Measurements from ENCODE around the gene C15orf61. TPM values are rescaled to one million over a fixed set of nuclear protein-coding genes. Genes with fewer than 3 reads are reported as not detected.

The C15orf61 gene
- total RNA-seq, 3 donors from 2014 or later (not counting 1 experiment from before 2014, with no cell fraction given) = 8.7 to 16.4 (median 12.6) TPM

DNA sequence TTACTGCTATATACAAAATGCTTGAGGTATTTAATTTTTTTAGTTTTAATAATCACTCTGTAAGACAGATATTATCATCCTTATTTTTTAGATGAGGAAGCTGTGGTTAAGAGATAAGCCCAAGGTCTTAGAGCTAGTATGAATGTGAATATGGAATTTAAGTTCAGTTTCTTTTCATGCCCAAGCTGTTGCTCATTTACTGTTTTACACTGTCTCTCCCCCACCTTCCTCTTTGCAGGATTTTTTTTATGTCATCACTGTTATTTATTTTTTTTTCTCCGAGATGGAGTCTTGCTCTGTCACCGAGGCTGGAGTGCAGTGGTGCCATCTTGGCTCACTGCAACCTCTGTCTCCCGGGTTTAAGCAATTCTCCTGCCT is 44.0 kb downstream of the C15orf61 start:
- peak in 2 of 3 donors; percentile 35 to 65 for ATAC-seq
- Histone ChIP-seq H3K4me3 (ENCODE audit: low read length) (no peak overlapping the region), H3K27me3 (ENCODE audit: control insufficient read depth, insufficient read depth, low read length) (no peaks in the 10 kb centered on the region), H3K36me3 (ENCODE audit: control insufficient read depth, insufficient read depth, low read length) (peaks cover 5% of the 10 kb centered on the region), H3K9me3 (ENCODE audit: control insufficient read depth, insufficient read depth, low read length) (no peaks in the 10 kb centered on the region), H3K27ac (ENCODE audit: low read length) (no peak overlapping the region), H3K4me1 (ENCODE audit: control insufficient read depth, insufficient read depth, low read length) (peaks cover 4% of the 10 kb centered on the region)
- TF ChIP-seq, protein P1, sequence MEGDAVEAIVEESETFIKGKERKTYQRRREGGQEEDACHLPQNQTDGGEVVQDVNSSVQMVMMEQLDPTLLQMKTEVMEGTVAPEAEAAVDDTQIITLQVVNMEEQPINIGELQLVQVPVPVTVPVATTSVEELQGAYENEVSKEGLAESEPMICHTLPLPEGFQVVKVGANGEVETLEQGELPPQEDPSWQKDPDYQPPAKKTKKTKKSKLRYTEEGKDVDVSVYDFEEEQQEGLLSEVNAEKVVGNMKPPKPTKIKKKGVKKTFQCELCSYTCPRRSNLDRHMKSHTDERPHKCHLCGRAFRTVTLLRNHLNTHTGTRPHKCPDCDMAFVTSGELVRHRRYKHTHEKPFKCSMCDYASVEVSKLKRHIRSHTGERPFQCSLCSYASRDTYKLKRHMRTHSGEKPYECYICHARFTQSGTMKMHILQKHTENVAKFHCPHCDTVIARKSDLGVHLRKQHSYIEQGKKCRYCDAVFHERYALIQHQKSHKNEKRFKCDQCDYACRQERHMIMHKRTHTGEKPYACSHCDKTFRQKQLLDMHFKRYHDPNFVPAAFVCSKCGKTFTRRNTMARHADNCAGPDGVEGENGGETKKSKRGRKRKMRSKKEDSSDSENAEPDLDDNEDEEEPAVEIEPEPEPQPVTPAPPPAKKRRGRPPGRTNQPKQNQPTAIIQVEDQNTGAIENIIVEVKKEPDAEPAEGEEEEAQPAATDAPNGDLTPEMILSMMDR (IDR thresholded peaks at IDR 0.05) = no peak
- Mint-ChIP-seq H3K27me3 (ENCODE audit: low read depth in 2 of 2) (no peaks in the 10 kb centered on the region), H3K27ac (peak overlapping the region; percentile 13 to 37), H3K36me3 (peaks cover under 1% of the 10 kb centered on the region), H3K4me1 (peaks cover 6 to 20% of the 10 kb centered on the region in 2 donors), H3K9me3 (no peaks in the 10 kb centered on the region), H3K4me3 (no peak overlapping the region)
- DNase-seq = no peak
- intact Hi-C loops (cut with micrococcal nuclease) = no loop called here
- 40% methylated on average over 3 of the region's 3 CpGs for WGBS (ENCODE audit: insufficient coverage)

DNA sequence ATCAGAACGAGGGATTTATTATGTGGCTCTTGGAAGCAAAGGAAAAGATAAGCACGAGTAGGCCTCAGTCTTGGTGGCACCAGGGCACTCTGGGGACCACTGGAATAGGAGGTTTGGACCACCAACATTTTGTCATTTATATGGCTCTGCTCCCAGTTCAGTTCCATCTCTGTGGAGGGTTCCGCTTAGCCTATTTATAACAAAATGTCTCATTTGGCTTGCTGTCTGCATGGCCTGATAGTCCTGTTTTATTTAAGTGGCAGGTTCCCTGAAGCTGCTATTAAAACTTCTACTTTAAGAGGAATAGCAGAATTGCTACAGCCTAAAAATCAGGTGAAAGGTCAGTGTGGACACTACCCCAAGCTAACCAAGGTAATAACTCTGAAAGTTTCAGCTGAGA is 48.7 kb downstream of the C15orf61 start:
- ATAC-seq (no peak), DNase-seq (no peak)
- Histone ChIP-seq H3K36me3 (ENCODE audit: control insufficient read depth, insufficient read depth, low read length) (peaks cover 8% of the 10 kb centered on the region), H3K27me3 (ENCODE audit: control insufficient read depth, insufficient read depth, low read length) (no peaks in the 10 kb centered on the region), H3K27ac (ENCODE audit: low read length) (no peak overlapping the region), H3K4me1 (ENCODE audit: control insufficient read depth, insufficient read depth, low read length) (peaks cover 4% of the 10 kb centered on the region), H3K9me3 (ENCODE audit: control insufficient read depth, insufficient read depth, low read length) (no peaks in the 10 kb centered on the region), H3K4me3 (ENCODE audit: low read length) (no peak overlapping the region)
- Mint-ChIP-seq H3K4me3 (no peak overlapping the region), H3K27me3 (ENCODE audit: low read depth in 2 of 2) (no peaks in the 10 kb centered on the region), H3K4me1 (peaks cover 0 to 6% of the 10 kb centered on the region in 2 donors), H3K9me3 (no peaks in the 10 kb centered on the region), H3K36me3 (no peaks in the 10 kb centered on the region), H3K27ac (no peak overlapping the region)
- intact Hi-C loops (cut with micrococcal nuclease) = no loop called here
- 97% methylated on average over 3 of the region's 3 CpGs for WGBS (ENCODE audit: insufficient coverage)
- TF ChIP-seq, protein P1 (IDR thresholded peaks at IDR 0.05) = no peak

DNA sequence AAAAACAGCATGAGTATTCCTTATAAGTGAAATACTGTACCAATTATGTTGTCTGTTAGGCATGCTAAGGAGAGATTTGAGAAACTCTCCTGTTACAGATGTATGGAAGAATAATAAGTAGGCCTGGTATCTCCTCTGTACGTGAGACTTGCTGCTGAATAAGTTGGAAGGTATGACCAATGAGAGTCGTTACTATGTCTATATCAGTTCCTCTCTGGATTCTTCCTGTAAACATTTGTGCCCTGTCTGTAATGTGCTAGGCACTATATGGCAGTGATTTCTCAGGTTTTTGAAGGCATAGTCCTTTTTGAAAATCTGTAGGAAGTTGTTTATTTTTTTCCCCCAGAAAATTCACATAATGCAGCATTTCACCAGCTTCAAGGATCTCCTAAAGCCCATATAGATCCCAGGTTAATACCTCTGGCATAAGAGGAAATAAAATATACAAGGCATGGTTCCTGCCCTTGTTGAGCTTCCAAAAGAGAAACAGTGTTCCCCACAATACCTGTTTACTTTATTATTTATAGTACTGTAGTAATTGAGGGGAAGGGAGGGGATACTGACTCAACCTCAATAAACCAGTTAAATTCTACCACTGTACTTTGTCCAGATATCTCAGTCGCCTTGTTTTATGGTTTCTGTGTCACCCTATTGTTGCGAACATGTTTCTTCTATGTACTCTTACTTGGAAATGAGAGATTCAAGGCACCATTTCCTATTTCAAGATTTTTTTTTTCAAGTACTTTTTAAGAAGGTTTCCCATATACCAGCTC is 50.1 kb downstream of the C15orf61 start:
- TF ChIP-seq, protein P1 (IDR thresholded peaks at IDR 0.05) = no peak
- H3K9me3 Mint-ChIP-seq = no peaks in the 10 kb centered on the region
- no peaks in the 10 kb centered on the region for H3K9me3 ChIP-seq (ENCODE audit: control insufficient read depth, insufficient read depth, low read length)
- DNase-seq (no peak), ATAC-seq (no peak)
- WGBS (ENCODE audit: insufficient coverage) = 95% methylated on average over 4 of the region's 4 CpGs
- H3K4me3 Mint-ChIP-seq = no peak overlapping the region
- H3K27me3 ChIP-seq (ENCODE audit: control insufficient read depth, insufficient read depth, low read length) = no peaks in the 10 kb centered on the region
- H3K4me3 ChIP-seq (ENCODE audit: low read length) = no peak overlapping the region
- H3K36me3 Mint-ChIP-seq = no peaks in the 10 kb centered on the region
- peaks cover 0 to 4% of the 10 kb centered on the region in 2 donors for H3K4me1 Mint-ChIP-seq
- H3K27me3 Mint-ChIP-seq (ENCODE audit: low read depth in 2 of 2) = no peaks in the 10 kb centered on the region
- H3K4me1 ChIP-seq (ENCODE audit: control insufficient read depth, insufficient read depth, low read length) = no peaks in the 10 kb centered on the region
- intact Hi-C loops (cut with micrococcal nuclease) = no loop called here
- no peak overlapping the region for H3K27ac Mint-ChIP-seq
- H3K27ac ChIP-seq (ENCODE audit: low read length) = no peak overlapping the region
- peaks cover 8% of the 10 kb centered on the region for H3K36me3 ChIP-seq (ENCODE audit: control insufficient read depth, insufficient read depth, low read length)
